GM13976 (cell line): ENCODE results near the gene COMMD1.

ENCODE experiments used
- DNase-seq: peaks from one replicate; pipeline ENCODE4 v3.0.0; 2012; ENCODE audit warnings: low spot score
- CTCF ChIP-seq: IDR thresholded peaks from 2 replicates; pipeline ENCODE4 v1.5.1; 2012; ENCODE audit warnings: borderline replicate concordance, mild to moderate bottlenecking; ENCODE audit not compliant: insufficient read depth; ENCODE audit errors: extremely low read depth, missing control alignments, control extremely low read depth
- in situ Hi-C: fragments of 300-500 bp; cut with MboI; formaldehyde crosslinking; loops from one replicate; pipeline ENCODE4 v1.12.0; 2022; ENCODE audit warnings: low sequenced_read_pairs, mixed read lengths, inconsistent platforms; ENCODE audit not compliant: unreplicated experiment

The COMMD1 gene

GRCh38 chr2:62016957-62017356 is 111.5 kb downstream of the COMMD1 start:
- TF ChIP-seq CTCF: no peak
- no peak for DNase-seq
- in situ Hi-C loops: no loop called here

- no peak for TF ChIP-seq CTCF
- in situ Hi-C loops: no loop called here
These were observed 124.4 kb downstream of the COMMD1 start for GRCh38 chr2:62029910-62030309.

GRCh38 chr2:62030902-62031301 is 125.4 kb downstream of the COMMD1 start:
- no peak for DNase-seq
- no peak for TF ChIP-seq CTCF
- in situ Hi-C loops: no loop called here

More at GRCh38 chr2:62029910-62030309, 124.4 kb downstream of the COMMD1 start:
- DNase-seq: no peak

- no peak for TF ChIP-seq CTCF
- no peak for DNase-seq
- in situ Hi-C loops: no loop called here
These were observed 126.6 kb downstream of the COMMD1 start for GRCh38 chr2:62032096-62032495.

- no peak for DNase-seq
- in situ Hi-C loops: no loop called here
- TF ChIP-seq CTCF: no peak
These were observed 129.2 kb downstream of the COMMD1 start for GRCh38 chr2:62034715-62035114.

- no peak for DNase-seq
- in situ Hi-C loops: no loop called here
- no peak for TF ChIP-seq CTCF
These were observed 130.8 kb downstream of the COMMD1 start for GRCh38 chr2:62036229-62036628.

GRCh38 chr2:62036761-62037250 is 131.3 kb downstream of the COMMD1 start:
- TF ChIP-seq CTCF: no peak
- in situ Hi-C loops: no loop called here
- DNase-seq: no peak
